ENCODE data around the gene SHROOM4.

SHROOM4 gene

DNA sequence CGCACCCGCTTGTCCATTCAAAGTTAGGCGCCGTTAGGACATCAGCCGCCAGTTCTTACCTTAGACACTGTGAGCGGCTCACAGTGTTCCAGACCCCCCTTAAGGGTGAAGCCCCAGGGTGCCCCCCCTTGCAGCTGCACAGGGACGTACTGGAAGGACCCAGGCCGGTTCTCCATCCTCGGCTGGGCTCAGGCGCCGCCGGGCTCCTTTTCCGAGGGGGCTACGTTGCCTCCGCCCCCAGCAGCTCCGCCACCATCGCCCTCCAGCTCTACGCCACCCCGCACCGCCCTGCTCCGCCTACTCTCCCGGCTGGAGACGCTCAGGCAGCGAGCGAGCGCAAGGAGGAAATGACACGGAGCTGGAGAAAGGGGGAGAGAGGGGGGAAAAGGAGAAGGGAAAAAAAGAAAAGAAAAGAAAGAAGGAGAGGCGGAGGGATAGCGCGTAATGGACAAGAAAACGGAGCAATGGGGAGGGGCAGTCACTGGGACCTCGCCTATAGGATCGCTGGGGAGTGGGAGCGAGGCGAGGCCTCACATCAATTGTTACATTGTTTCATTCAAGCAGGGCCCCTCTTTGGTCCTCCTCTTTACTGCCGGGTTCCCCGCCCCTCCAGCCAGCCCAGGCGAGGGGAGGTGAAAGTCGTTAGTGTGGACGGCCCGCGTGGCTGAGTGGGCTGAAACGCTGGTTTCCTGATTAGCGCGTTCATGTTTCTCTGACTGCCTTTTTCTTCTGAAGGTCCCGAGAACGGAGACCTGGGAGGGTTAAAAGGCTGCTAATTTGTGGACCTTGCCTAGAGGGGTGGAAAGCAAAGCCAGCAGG lies at the start of gene SHROOM4:
TSS of gene SHROOM4 (minus strand) at position 352 of the 819 bp plus-strand sequence. CDS start at position 176, 176 bp downstream.
- DNase-seq (ENCODE audit: low read depth): no peak
- no peak for TF ChIP-seq CTCF (IDR thresholded peaks at IDR 0.05; ENCODE audit: control insufficient read depth, extremely low read depth, insufficient read depth)
- peak within 1 kb of the TSS; percentile 31 for H3K4me3 ChIP-seq (ENCODE audit: low read depth, low read length)

DNA sequence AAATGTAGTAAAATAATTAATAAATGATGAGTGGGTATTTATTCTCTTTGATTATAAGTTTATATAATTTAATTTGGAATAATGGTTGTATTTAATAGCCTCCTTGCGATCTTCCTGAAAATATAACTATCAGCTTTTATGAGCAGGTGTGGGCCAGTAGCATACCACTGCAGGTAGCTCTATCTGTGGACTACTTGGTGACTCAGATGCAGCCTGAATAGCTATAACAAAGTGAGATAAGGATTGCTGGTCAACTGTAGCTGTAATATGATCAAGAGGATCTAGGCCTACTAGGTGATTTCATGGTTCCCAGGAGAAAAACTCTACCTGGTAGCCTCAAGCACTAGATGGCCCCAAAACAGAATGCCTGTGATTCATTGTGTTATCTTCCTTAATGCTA lies 49.5 kb upstream of the SHROOM4 start:
- no peak for TF ChIP-seq CTCF (IDR thresholded peaks at IDR 0.05; ENCODE audit: control insufficient read depth, extremely low read depth, insufficient read depth)
- no peak for DNase-seq (ENCODE audit: low read depth)
- no peak overlapping the region for H3K4me3 ChIP-seq (ENCODE audit: low read depth, low read length)

DNA sequence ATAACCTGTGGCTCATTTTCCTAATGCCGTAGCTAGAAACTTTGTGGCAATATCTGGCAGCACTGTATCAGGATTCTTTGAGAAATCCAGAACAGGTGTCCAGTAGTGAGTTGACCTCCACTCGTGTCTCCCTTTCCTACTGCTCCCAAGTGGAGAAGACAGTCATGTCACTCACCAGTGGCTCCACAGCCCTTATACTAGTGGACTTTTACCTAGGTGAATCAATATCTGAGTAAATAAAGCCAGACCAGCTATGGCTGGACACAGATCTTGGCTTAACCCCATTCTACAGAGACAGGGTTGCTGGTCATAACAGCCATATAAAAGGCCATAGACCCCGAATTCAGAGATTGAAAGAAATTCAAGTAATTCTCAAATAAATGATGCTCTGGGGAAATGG lies 46.5 kb upstream of the SHROOM4 start:
- TF ChIP-seq CTCF (IDR thresholded peaks at IDR 0.05; ENCODE audit: control insufficient read depth, extremely low read depth, insufficient read depth): no peak
- H3K4me3 ChIP-seq (ENCODE audit: low read depth, low read length): no peak overlapping the region
- DNase-seq (ENCODE audit: low read depth): no peak

DNA sequence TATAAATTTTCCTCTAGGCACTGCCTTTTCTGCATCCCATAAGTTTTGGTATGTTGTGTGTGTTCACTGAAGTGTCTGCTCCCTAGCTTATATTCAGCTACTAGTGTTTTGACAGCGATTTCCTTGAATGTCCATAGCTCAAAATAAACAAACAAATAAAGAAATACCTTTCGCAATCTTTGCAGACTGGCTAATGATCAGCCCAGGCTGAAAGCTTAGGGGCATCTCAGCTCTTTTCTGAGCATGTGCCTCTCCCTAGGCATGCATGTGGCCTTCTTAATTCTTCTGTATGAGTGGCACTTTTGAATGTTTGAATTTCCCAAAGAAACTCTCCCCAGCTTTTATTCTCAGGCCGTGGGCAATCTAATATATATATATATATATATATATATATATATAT lies 44.6 kb upstream of the SHROOM4 start:
- H3K4me3 ChIP-seq (ENCODE audit: low read depth, low read length): no peak overlapping the region
- no peak for TF ChIP-seq CTCF (IDR thresholded peaks at IDR 0.05; ENCODE audit: control insufficient read depth, extremely low read depth, insufficient read depth)
- DNase-seq (ENCODE audit: low read depth): no peak

- no peak for TF ChIP-seq CTCF (IDR thresholded peaks at IDR 0.05; ENCODE audit: control insufficient read depth, extremely low read depth, insufficient read depth)
- H3K4me3 ChIP-seq (ENCODE audit: low read depth, low read length): no peak overlapping the region
- no peak for DNase-seq (ENCODE audit: low read depth)
Measured at GRCh38 chrX:50853399-50853798, 39.4 kb upstream of the SHROOM4 start.

- TF ChIP-seq CTCF (IDR thresholded peaks at IDR 0.05; ENCODE audit: control insufficient read depth, extremely low read depth, insufficient read depth): no peak
- no peak for DNase-seq (ENCODE audit: low read depth)
- no peak overlapping the region for H3K4me3 ChIP-seq (ENCODE audit: low read depth, low read length)
Measured at GRCh38 chrX:50852524-50852923, 38.5 kb upstream of the SHROOM4 start.

DNA sequence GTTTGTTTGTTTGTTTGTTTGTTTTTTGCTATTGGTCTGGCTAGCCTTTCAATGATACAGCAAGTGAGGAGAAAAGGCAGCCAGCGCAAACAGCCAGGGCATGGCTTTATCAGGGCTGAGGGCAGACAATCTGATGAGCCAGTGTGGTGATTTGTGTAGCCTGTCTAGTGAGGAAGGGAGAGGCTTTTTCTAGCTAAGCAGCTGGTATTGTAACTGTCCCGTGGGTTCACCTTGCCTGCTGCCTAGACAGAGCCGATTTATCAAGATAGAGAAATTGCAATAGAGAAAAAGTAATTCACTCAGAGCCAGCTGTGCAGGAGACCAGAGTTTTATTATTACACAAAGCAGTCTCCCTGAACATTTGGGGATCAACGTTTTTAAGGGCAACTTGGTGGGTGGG lies 28.2 kb upstream of the SHROOM4 start:
- no peak overlapping the region for H3K4me3 ChIP-seq (ENCODE audit: low read depth, low read length)
- no peak for DNase-seq (ENCODE audit: low read depth)

More for the DNA sequence above, 28.2 kb upstream of the SHROOM4 start:
- TF ChIP-seq CTCF (IDR thresholded peaks at IDR 0.05; ENCODE audit: control insufficient read depth, extremely low read depth, insufficient read depth): no peak
